ENCODE measurements around the gene DES.
"Not testable (repeated sequence)": the region's sequence is repeated elsewhere in the genome, so short reads cannot be mapped to it uniquely, and the experiment has no call there.

Gene DES

GRCh38 chr2:219418155-219419011, at the start of gene DES:
DES (plus strand) TSS chr2:219418377; CDS start chr2:219418463, 86 bp downstream.
- DNase-seq = no peak

- no peak for DNase-seq
Measured at GRCh38 chr2:219368690-219369191, 49.4 kb upstream of the DES start.

GRCh38 chr2:219369447-219369861, 48.7 kb upstream of the DES start:
- DNase-seq = no peak

GRCh38 chr2:219378163-219378851, 39.9 kb upstream of the DES start:
- no peak for DNase-seq

GRCh38 chr2:219380926-219381325, 37.3 kb upstream of the DES start:
- DNase-seq = no peak

- DNase-seq = no peak
Measured at GRCh38 chr2:219381448-219381847, 36.7 kb upstream of the DES start.

GRCh38 chr2:219384083-219384713, 34.0 kb upstream of the DES start:
- DNase-seq = no peak

GRCh38 chr2:219384859-219385258, 33.3 kb upstream of the DES start:
- DNase-seq = no peak

GRCh38 chr2:219385958-219386520, 32.1 kb upstream of the DES start:
- DNase-seq = no peak

GRCh38 chr2:219386532-219387280, 31.5 kb upstream of the DES start:
- DNase-seq = no peak

- peak; percentile 90 for DNase-seq
Measured at GRCh38 chr2:219387306-219388120, 30.7 kb upstream of the DES start, which contains the start of gene DNPEP. DNPEP (minus strand) TSS chr2:219387912; CDS start chr2:219387794, 118 bp downstream.

GRCh38 chr2:219388121-219388906, 29.9 kb upstream of the DES start:
- peak; percentile 93 for DNase-seq

- DNase-seq = no peak
Measured at GRCh38 chr2:219388907-219389156, 29.3 kb upstream of the DES start.

GRCh38 chr2:219392754-219393153, 25.4 kb upstream of the DES start:
- DNase-seq = no peak

- not testable (repeated sequence) for DNase-seq
Measured at GRCh38 chr2:219395056-219395455, 23.1 kb upstream of the DES start.

- DNase-seq = no peak
Measured at GRCh38 chr2:219395609-219396008, 22.6 kb upstream of the DES start.

- DNase-seq = no peak
Measured at GRCh38 chr2:219396863-219397457, 21.2 kb upstream of the DES start.

- DNase-seq = peak; percentile 62
Measured at GRCh38 chr2:219398721-219399363, 19.3 kb upstream of the DES start.

- peak; percentile 41 for DNase-seq
Measured at GRCh38 chr2:219399716-219400478, 18.3 kb upstream of the DES start.
